ENCODE measurements around the gene PLXNA4.

DNA sequence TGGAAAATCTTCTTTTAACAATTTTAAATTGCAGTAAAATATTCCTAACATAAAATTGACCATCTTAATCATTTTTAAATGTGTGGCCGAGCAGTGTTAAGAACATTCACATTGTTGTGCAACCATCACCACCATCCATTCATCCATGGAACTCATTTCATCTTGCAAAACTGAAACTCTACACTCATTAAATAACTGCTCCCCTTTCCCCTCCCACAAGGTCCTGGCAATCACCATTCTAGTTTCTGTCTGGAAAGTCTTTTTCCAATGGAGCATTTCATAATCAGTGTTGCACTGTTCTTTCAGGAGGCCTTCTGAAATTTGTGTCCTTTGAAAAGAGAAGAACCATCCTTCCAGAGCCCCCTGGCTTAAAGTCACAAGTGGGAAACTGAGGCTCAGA is 233.1 kb downstream of the PLXNA4 start:
- TF ChIP-seq, protein P1, sequence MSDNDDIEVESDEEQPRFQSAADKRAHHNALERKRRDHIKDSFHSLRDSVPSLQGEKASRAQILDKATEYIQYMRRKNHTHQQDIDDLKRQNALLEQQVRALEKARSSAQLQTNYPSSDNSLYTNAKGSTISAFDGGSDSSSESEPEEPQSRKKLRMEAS (IDR thresholded peaks at IDR 0.05; ENCODE audit: low read depth, low read length), result no peak
- TF ChIP-seq, protein P2, sequence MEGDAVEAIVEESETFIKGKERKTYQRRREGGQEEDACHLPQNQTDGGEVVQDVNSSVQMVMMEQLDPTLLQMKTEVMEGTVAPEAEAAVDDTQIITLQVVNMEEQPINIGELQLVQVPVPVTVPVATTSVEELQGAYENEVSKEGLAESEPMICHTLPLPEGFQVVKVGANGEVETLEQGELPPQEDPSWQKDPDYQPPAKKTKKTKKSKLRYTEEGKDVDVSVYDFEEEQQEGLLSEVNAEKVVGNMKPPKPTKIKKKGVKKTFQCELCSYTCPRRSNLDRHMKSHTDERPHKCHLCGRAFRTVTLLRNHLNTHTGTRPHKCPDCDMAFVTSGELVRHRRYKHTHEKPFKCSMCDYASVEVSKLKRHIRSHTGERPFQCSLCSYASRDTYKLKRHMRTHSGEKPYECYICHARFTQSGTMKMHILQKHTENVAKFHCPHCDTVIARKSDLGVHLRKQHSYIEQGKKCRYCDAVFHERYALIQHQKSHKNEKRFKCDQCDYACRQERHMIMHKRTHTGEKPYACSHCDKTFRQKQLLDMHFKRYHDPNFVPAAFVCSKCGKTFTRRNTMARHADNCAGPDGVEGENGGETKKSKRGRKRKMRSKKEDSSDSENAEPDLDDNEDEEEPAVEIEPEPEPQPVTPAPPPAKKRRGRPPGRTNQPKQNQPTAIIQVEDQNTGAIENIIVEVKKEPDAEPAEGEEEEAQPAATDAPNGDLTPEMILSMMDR (IDR thresholded peaks at IDR 0.05; ENCODE audit: low read depth, low read length), result no peak
- no peak for TF ChIP-seq POLR2A (IDR thresholded peaks at IDR 0.05; ENCODE audit: extremely low read depth, insufficient read length)
- no peak for TF ChIP-seq MYC (IDR thresholded peaks at IDR 0.05; ENCODE audit: low read depth, low read length)
